GM12864 (cell line): ENCODE data around the gene MYLK4.

Experiments used
- DNase-seq: peaks from one replicate; pipeline ENCODE4 v3.0.0-alpha.2; 2011; ENCODE audit warnings: low read depth
- H3K4me3 ChIP-seq: 2 replicates; pipeline ENCODE4 v1.5.1; 2011; ENCODE audit warnings: mild to moderate bottlenecking, low read depth, low read length, control low read depth
- CTCF ChIP-seq: IDR thresholded peaks from 2 replicates; pipeline ENCODE4 v1.5.1; 2011; ENCODE audit warnings: low read depth, mild to moderate bottlenecking, moderate library complexity, low read length, control low read depth, inconsistent platforms; ENCODE audit errors: missing control alignments

Gene MYLK4

GRCh38 chr6:2749969-2750600, 637 bp downstream of the MYLK4 start:
- DNase-seq, result no peak
- peak; percentile 75 for TF ChIP-seq CTCF
- no peak overlapping the region for H3K4me3 ChIP-seq

GRCh38 chr6:2748183-2748582, 2.5 kb downstream of the MYLK4 start:
- DNase-seq, result no peak
- TF ChIP-seq CTCF, result no peak
- no peak overlapping the region for H3K4me3 ChIP-seq

- TF ChIP-seq CTCF, result no peak
- no peak overlapping the region for H3K4me3 ChIP-seq
- DNase-seq, result no peak
Measured at GRCh38 chr6:2746557-2747061, 4.1 kb downstream of the MYLK4 start.

- no peak for DNase-seq
- no peak for TF ChIP-seq CTCF
- no peak overlapping the region for H3K4me3 ChIP-seq
Measured at GRCh38 chr6:2745246-2745645, 5.5 kb downstream of the MYLK4 start.

GRCh38 chr6:2744778-2745177, 5.9 kb downstream of the MYLK4 start:
- TF ChIP-seq CTCF, result no peak

GRCh38 chr6:2744209-2744771, 6.4 kb downstream of the MYLK4 start:
- peak; percentile 7 for TF ChIP-seq CTCF
- no peak for DNase-seq
- no peak overlapping the region for H3K4me3 ChIP-seq

More at GRCh38 chr6:2744778-2745177, 5.9 kb downstream of the MYLK4 start:
- DNase-seq, result no peak
- no peak overlapping the region for H3K4me3 ChIP-seq
